Gastroesophageal sphincter (tissue), 3 donors: ENCODE results near the gene FAM111A.

Experiments
- CTCF ChIP-seq, 4 experiments: fragments of 200-600 bp in 2 of 4; fragments of 450-650 bp in 2 of 4; sonication (generic) in 1 of 4; IDR thresholded peaks; one replicate each; pipeline ENCODE4 v1.5.1; 2017 to 2019; ENCODE audit warnings: antibody characterized with exemption in 4 of 4, mild to moderate bottlenecking in 2 of 4, moderate library complexity in 2 of 4
- EP300 ChIP-seq: sonication (generic); formaldehyde crosslinking; IDR thresholded peaks from one replicate; pipeline ENCODE4 v1.6.1; 2017; ENCODE audit warnings: antibody characterized with exemption, mild to moderate bottlenecking
- POLR2A ChIP-seq, 2 donors: fragments of 450-650 bp; IDR thresholded peaks; one replicate each; pipeline ENCODE4 v1.6.1; 2017; ENCODE audit warnings: antibody characterized with exemption in 2 of 2, mild to moderate bottlenecking in 2 of 2, moderate library complexity in 1 of 2

- TF ChIP-seq EP300 (no peak), CTCF (IDR thresholded peaks at IDR 0.05) (no peak), POLR2A (IDR thresholded peaks at IDR 0.05) (no peak)
These were observed 44.4 kb downstream of the FAM111A start for GRCh38 chr11:59187035-59187434.
